Activated T-cell treated with anti-CD3 and anti-CD28 coated beads for 1 hour (primary cell): ENCODE measurements around the gene PCP4.

Experiments used
- DNase-seq: peaks from one replicate; pipeline ENCODE4 v3.0.0-alpha.2; 2020; ENCODE audit warnings: low read depth

The PCP4 gene

GRCh38 chr21:39924577-39925308 lies 57.5 kb downstream of the PCP4 start:
- DNase-seq = no peak

DNA sequence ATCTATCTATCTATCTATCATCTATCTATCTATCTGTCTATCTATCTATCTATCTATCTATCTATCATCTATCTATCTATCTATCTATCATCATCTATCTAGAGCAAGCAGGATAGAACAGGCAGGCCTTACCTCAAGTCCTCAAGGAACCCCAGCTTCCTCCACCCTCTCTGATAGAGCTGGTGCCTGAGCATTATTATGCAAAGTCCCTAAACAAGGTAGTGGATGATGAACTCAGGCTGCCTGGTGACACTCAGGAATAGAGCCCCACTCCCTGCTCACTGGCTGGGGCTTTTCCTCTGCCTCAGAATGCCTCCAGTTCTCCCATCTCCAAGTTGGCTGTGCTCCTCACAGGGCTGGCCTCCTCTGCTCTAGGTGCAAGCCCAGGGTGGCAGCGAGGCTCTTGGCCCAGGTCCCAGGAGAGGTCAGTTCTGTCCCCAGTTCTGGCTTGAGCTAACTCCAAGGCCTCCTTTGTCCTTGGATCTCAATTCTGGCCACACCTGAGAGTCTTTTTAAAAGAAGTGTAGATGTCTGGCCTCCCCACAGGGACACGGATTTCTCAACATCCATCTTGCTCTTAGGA lies 60.2 kb downstream of the PCP4 start:
- DNase-seq = no peak

DNA sequence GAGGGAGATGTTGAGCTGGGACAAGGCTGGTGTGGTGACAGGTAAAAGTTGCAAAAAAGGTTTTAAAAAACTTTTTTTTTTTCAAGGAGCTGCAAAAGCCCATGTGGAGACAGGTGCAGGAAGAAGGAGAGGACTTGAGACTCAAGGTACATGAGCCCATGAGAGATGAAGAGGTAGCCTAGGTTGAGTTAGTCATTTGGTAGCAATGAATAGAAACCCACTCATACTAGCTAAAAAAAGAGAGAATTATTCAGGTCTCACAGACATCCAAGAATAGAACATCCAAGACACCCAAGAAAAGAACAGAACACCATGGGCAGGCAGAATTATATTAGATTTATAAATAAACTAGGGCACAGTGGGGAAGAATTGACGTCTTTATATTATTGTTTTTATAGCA lies 65.1 kb downstream of the PCP4 start:
- DNase-seq = no peak

DNA sequence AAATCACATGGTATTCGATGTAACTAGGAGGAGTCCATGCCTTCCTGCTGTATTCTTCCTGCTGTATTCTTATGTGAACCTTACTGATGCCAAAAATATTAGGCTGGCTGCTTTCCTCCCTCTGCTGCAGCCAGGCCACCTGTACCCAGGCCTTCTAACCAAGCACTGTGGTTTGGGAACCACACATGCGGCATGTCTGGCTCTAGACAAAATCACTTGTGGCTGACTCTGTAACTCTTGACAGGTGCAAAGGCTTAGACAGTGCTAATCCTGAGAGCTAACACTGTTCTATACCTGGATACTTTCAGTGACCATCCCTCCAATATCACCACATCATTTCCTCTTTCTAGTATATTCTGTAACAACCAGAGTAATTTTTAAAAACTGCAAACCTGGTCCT lies 67.7 kb downstream of the PCP4 start:
- no peak for DNase-seq

GRCh38 chr21:39935716-39936115 lies 68.5 kb downstream of the PCP4 start:
- no peak for DNase-seq

DNA sequence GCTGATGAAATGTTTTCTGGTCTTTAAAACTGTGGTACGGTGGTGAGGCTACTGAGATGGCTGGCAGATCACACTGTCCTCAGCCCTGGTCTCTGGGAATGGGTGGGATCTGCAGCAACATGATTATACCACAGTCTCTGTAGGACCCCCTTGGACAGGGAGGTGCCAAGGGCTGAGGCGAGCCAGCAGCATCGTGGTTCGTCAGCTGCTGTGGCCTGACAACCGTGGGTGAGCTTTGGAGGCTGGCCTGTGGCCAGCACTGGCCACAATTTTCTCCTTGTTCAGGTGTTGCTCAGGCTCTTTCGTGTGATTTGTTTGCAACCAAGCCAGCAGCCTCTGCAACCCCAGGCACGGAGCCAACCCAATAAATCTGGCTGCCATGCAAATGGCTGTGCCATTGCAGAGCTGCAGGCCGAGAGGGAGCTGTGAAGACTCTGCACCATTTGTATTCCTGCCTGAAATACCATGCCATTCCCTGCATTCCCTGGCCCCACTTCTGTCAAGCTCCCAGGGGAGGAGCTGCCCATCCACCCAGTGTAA lies 70.9 kb downstream of the PCP4 start:
- no peak for DNase-seq

DNA sequence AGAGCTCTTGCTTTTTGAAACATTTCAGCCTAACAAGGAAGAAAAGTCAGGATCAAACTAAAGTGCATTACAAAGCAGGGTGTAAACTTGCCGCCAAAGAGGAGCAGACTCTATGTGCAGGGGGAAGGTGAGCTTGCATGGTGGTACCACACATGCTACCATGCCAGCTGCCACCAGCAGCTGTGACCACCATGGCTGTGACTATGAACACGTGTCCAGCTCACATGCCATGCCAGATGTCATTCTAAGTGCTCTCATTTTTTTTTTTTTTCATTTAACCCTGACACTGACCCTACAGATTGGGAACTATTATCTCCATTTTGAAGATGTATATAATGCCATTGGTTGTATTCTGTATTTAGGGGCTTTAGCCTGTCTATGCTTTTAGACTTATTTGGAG lies 79.0 kb downstream of the PCP4 start:
- no peak for DNase-seq

DNA sequence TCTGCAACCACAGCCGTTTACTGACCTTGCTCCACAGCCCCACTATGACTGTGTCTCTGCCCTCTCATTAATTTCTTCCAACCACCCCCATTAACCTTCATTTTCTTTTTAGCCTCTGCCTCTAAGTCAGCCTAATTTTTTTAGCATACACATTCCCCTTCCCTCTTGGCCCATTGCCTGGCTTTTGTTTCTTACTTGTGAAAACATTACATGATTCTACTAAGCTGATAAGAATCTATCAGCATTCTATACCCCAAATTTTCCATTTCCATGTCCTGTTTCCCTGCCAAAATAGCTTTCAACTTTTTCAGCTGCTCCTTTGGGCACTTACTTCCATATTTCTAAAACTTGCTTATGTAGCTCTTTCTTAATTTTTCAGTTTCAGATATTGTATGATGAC lies 79.8 kb downstream of the PCP4 start:
- no peak for DNase-seq

DNA sequence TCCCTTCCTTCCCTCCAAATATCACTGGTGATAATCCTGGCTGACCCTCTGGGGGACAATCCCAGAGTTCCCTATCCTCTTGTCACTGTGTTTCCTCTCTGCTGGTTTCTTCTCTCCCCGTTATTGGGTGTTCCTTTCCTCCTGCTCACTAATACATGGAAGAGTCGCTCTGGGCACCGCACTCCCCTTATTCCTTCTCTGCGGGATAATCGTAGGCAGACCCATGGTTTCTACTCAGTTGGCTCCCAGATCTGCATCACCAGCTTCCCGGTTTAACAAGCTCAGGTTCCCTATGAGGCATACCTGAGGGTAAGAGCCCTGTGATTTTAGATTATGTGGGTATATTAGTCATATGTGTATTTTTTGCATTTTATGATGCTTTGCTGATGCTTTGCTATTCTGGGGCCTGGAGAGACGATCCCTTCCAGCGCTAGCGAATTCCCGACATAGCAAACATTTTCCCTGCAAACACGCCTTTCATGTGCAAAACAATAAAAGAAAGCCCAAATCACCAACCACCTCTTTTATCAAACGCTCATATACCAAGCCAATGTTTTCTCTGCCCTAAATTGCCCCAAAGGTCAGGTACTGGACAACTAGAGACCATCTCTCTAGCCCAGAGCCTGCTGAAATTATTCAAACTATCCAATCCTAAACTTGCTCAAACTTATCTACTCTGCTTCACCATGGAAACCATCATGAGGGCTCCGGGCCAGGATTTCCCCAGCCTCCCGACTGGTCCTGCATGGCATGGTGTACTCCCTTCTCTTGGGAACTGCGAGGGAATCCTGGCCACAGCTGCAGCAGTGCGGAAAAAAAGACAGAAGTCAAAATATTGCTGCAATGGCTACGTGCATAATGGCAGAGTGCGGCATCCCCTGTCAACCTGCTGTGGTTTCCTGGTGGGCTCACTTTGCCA lies 84.2 kb downstream of the PCP4 start:
- DNase-seq = no peak

- DNase-seq = no peak
These were observed 85.0 kb downstream of the PCP4 start for GRCh38 chr21:39952265-39952664.

DNA sequence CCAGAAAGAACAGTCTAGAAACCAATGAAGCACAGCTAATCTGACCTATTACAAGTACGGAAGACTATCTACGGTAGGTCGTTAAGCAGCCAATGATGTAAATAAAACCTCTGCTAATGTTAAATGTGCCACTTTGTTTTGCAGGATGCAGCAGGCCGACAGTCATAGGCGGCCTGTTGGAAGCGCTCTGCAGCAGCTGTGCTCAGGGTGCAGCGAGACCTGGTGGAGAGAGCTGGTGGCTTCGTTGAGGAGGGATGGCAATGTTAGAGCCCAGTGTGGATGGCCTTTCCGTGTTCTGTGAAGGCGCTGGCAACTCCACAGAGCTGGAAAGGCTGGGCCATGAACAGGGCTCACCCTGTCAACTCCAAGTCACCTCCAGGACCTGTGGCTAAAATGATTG lies 87.3 kb downstream of the PCP4 start:
- no peak for DNase-seq

- DNase-seq = no peak
These were observed 88.1 kb downstream of the PCP4 start for GRCh38 chr21:39955326-39955725.

- DNase-seq = no peak
These were observed 89.3 kb downstream of the PCP4 start for GRCh38 chr21:39956586-39956985.

- DNase-seq = no peak
These were observed 91.5 kb downstream of the PCP4 start for GRCh38 chr21:39958731-39959130.

GRCh38 chr21:39961251-39961650 lies 94.0 kb downstream of the PCP4 start:
- DNase-seq = no peak

- no peak for DNase-seq
These were observed 97.8 kb downstream of the PCP4 start for GRCh38 chr21:39965026-39965425.

DNA sequence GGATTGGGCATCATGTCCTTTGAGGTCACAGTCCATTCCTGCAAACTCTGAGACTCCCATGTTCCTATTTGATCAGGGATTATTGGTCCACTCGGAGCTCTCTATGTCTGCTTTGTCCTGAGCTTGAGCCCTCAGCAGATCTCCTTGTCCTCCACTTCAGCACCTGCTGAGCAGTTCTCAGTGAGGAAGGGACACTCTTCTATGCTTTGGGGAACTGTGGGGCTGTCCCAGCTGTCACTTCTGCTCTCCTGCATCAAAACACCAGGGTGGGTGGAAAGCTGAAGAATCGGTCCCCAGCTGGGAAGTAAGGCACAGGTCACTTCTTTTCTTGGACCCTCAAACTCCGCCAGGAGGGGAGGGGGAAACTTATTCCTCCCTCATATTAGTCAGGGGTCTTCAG lies 99.5 kb downstream of the PCP4 start:
- no peak for DNase-seq

- no peak for DNase-seq
These were observed 100.8 kb downstream of the PCP4 start for GRCh38 chr21:39968010-39968409.

GRCh38 chr21:39969691-39970364 lies 102.6 kb downstream of the PCP4 start:
- DNase-seq = no peak

GRCh38 chr21:39971956-39972355 lies 104.7 kb downstream of the PCP4 start:
- no peak for DNase-seq

DNA sequence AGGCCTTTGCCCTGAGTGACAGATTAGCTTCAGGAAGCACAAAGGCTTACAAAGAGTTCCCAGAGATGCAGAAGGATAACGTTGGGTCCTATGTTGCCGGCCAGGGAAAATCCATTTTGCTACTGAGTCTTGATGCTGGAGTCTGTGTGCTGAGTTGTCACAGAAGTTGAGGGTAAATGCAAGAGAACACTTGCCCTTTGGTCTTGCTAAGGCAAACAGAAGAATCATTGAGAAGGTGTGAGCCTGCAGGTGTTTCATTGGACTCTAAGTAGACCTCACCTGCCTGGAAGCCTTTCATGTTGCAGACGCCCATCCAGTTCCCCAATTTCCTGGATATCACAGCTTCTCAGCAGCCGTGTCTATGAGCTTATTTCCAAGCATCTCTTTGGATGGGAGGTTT lies 105.2 kb downstream of the PCP4 start:
- DNase-seq = no peak
